K562 (cell line): ENCODE data around the gene SLC24A3. TPM values are rescaled to one million over a fixed set of nuclear protein-coding genes. Genes with fewer than 3 reads are reported as not detected.

Experiments
- ATAC-seq: fragments of 200-7000 bp; cut with Tn5 transposase; 3 replicates; pipeline ENCODE4 v1.9.1; 2020; ENCODE audit warnings: moderate library complexity
- BruUV-seq: library from RNA; stranded (reverse); fragments of 400-500 nt; replicated peaks from 2 replicates; lab custom pipeline; 2021; lab: Mats Ljungman, UMichigan
- CTCF ChIA-PET: fragments of 300-600 bp; formaldehyde crosslinking; extraction: SDS; loops from one replicate; lab custom pipeline; 2021; ENCODE audit warnings: low intra/inter-chr PET ratio; lab: Yijun Ruan, JAX
- POLR2A ChIA-PET: fragments of 300-600, 350-650 bp; sonication (Branson Sonifier 250); formaldehyde crosslinking; extraction: SDS; loops from one replicate; lab custom pipeline; 2021; ENCODE audit warnings: antibody characterized with exemption, inconsistent platforms; lab: Yijun Ruan, JAX
- DNase-seq, 4 experiments: peaks; one replicate each; pipeline versions ENCODE4 v3.0.0 to v3.0.0-alpha.2; 2011 to 2018; ENCODE audit warnings: low spot score in 3 of 4, mixed read lengths in 3 of 4; ENCODE audit errors: extremely low read depth in 1 of 4
- FAIRE-seq: peaks from 2 replicates; lab custom pipeline; 2011; peaks lifted over from hg19 to GRCh38; lab: Jason Lieb, UNC
- H2AFZ ChIP-seq: 2 replicates; pipeline ENCODE4 v1.6.0; 2011; ENCODE audit warnings: low read depth, low read length, control low read depth, inconsistent platforms
- H3K27ac ChIP-seq: fragments of 200-600 bp; 3 replicates; pipeline ENCODE4 v1.8.0; 2011; ENCODE audit warnings: low read depth, mild to moderate bottlenecking, control low read depth, inconsistent platforms, low read length, moderate library complexity, mixed read lengths; ENCODE audit errors: extremely low read depth
- H3K27me3 ChIP-seq, 2 experiments: fragments of 300-600 bp in 1 of 2; 2 replicates in 1 of 2; 3 replicates in 1 of 2; pipeline versions ENCODE4 v1.6.0 to v1.8.0; 2011; ENCODE audit warnings: inconsistent platforms in 2 of 2, low read length in 2 of 2, mild to moderate bottlenecking in 1 of 2, mixed read lengths in 1 of 2, moderate library complexity in 1 of 2; ENCODE audit not compliant: control insufficient read depth in 2 of 2, insufficient read depth in 2 of 2
- H3K36me3 ChIP-seq: fragments of 300-600 bp; 3 replicates; pipeline ENCODE4 v1.8.0; 2011; ENCODE audit warnings: mild to moderate bottlenecking, low read length, inconsistent platforms; ENCODE audit not compliant: control insufficient read depth, insufficient read depth
- H3K4me1 ChIP-seq, 2 experiments: fragments of 200-600 bp in 1 of 2; replicated peaks in 1 of 2; 2 replicates in 1 of 2; 3 replicates in 1 of 2; pipeline versions ENCODE4 v1.5.1 to v1.8.0; 2011; ENCODE audit warnings: inconsistent platforms in 2 of 2, low read length in 2 of 2, mild to moderate bottlenecking in 1 of 2, mixed read lengths in 1 of 2, moderate library complexity in 1 of 2; ENCODE audit not compliant: control insufficient read depth in 2 of 2, insufficient read depth in 2 of 2
- H3K4me2 ChIP-seq: 2 replicates; pipeline ENCODE4 v1.6.1; 2011; ENCODE audit warnings: low read length, control low read depth, inconsistent platforms, mixed read lengths; ENCODE audit not compliant: insufficient read depth
- H3K4me3 ChIP-seq: fragments of 200-600 bp; sonication (generic), shearing (Covaris generic); 2 replicates; pipeline ENCODE4 v1.5.1; 2016; ENCODE audit warnings: control low read depth, inconsistent platforms
- H3K79me2 ChIP-seq: fragments of 200-600 bp; 3 replicates; pipeline ENCODE4 v1.8.0; 2011; ENCODE audit warnings: low read length, inconsistent platforms; ENCODE audit not compliant: control insufficient read depth, insufficient read depth
- H3K9ac ChIP-seq, 2 experiments: 2 replicates each; pipeline versions ENCODE4 v1.6.0 to v1.6.1; 2011; ENCODE audit warnings: low read depth in 2 of 2, low read length in 2 of 2, control low read depth in 1 of 2, inconsistent platforms in 1 of 2, mild to moderate bottlenecking in 1 of 2, mixed read lengths in 1 of 2; ENCODE audit not compliant: insufficient read depth in 1 of 2
- H3K9me1 ChIP-seq: one replicate; pipeline ENCODE4 v1.6.0; 2011; ENCODE audit warnings: inconsistent platforms, mild to moderate bottlenecking, low read length, moderate library complexity; ENCODE audit not compliant: control insufficient read depth, insufficient read depth
- H3K9me3 ChIP-seq: replicated peaks from 2 replicates; pipeline ENCODE4 v1.5.1; 2011; ENCODE audit warnings: low read depth, low read length, inconsistent platforms; ENCODE audit not compliant: control insufficient read depth, insufficient read depth
- H4K20me1 ChIP-seq: replicated peaks from 2 replicates; pipeline ENCODE4 v1.6.1; 2011; ENCODE audit warnings: low read length, inconsistent platforms, mixed read lengths; ENCODE audit not compliant: control insufficient read depth, insufficient read depth
- BRF1 ChIP-seq: IDR thresholded peaks from 3 replicates; pipeline ENCODE4 v1.6.1; 2011; ENCODE audit warnings: borderline replicate concordance, mild to moderate bottlenecking; ENCODE audit not compliant: insufficient read length; ENCODE audit errors: extremely low read depth
- E4F1 ChIP-seq: fragments of 250-450 bp; sonication (Bioruptor Pico); IDR thresholded peaks from 2 replicates; pipeline ENCODE4 v1.5.0; 2021; ENCODE audit warnings: mild to moderate bottlenecking, borderline replicate concordance
- ETV5 ChIP-seq: sonication (generic); formaldehyde crosslinking; IDR thresholded peaks from 2 replicates; pipeline ENCODE4 v1.4.0; 2020; ENCODE audit warnings: low read depth, mild to moderate bottlenecking, missing genetic modification reagents
- GABPB1 ChIP-seq: sonication (generic); formaldehyde crosslinking; IDR thresholded peaks from 2 replicates; pipeline ENCODE4 v1.8.0; 2022; ENCODE audit warnings: mild to moderate bottlenecking, missing genetic modification reagents
- KDM5B ChIP-seq: fragments of 200-600 bp; sonication (generic); IDR thresholded peaks from 2 replicates; pipeline ENCODE4 v1.6.1; 2012; ENCODE audit warnings: low read depth, mild to moderate bottlenecking, moderate library complexity, low read length, control low read depth, inconsistent platforms; ENCODE audit not compliant: insufficient replicate concordance
- MBD2 ChIP-seq: sonication (generic); IDR thresholded peaks from 2 replicates; pipeline ENCODE4 v1.6.1; 2016; ENCODE audit warnings: low read depth, borderline replicate concordance
- MTA1 ChIP-seq: fragments of 450-650 bp; IDR thresholded peaks from 2 replicates; pipeline ENCODE4 v1.6.1; 2017; ENCODE audit warnings: borderline replicate concordance
- PURB ChIP-seq: sonication (generic); formaldehyde crosslinking; IDR thresholded peaks from 2 replicates; pipeline ENCODE4 v1.9.0; 2021; ENCODE audit warnings: low read depth, mild to moderate bottlenecking, missing genetic modification reagents
- STAT5B ChIP-seq: fragments of 250-450 bp; sonication (Bioruptor Pico); IDR thresholded peaks from 2 replicates; pipeline ENCODE4 v1.8.0; 2021; ENCODE audit warnings: mild to moderate bottlenecking, inconsistent platforms
- TAF15 ChIP-seq: fragments of 200-400 bp; formaldehyde crosslinking; IDR thresholded peaks from 2 replicates; pipeline ENCODE4 v1.6.1; 2017; ENCODE audit warnings: mild to moderate bottlenecking, low read depth, low read length, moderate library complexity
- ZNF41 ChIP-seq: fragments of 250-450 bp; sonication (Bioruptor Pico); conservative IDR thresholded peaks from 2 replicates; pipeline ENCODE4 v1.4.0; 2020; ENCODE audit warnings: mild to moderate bottlenecking
- WGBS: fragments of 100-300 bp; shearing (Covaris generic); methylation state at CpG from one replicate; pipeline ENCODE4 v1.1.6; 2016; ENCODE audit warnings: low coverage, mixed read lengths; ENCODE audit not compliant: insufficient coverage; ENCODE audit errors: missing lambda C conversion rate; 5-methylcytosine and 5-hydroxymethylcytosine counted together
- in situ Hi-C: fragments of 300-500 bp; cut with MboI; formaldehyde crosslinking; loops from 4 replicates; pipeline ENCODE4 v1.15.0; 2018; ENCODE audit warnings: inconsistent platforms, mixed read lengths
- intact Hi-C: fragments of 100-400 bp; cut with micrococcal nuclease; formaldehyde crosslinking; loops from 2 replicates; pipeline ENCODE4 v1.14.2; 2022
- polyA plus RNA-seq, 8 experiments: library from polyadenylated mRNA; depleted of rRNA in 4 of 8; stranded (reverse) in 5 of 8; unstranded in 3 of 8; fragments of >200 nt; fragmentation: Nextera tagmentation in 2 of 8; fragmentation: Illumina TruSeq in 1 of 8; extraction: Ambion mirVana in 2 of 8; extraction: Trizol in 1 of 8; gene quantifications; 2 replicates each; pipeline versions ENCODE4 v1.2.1 to v1.2.3, GENCODE V29; 2011 to 2014; ENCODE audit warnings: inconsistent platforms in 1 of 8, missing spikeins in 1 of 8
- total RNA-seq, 7 experiments: library from RNA; depleted of rRNA in 6 of 7; stranded (reverse); fragments of >200 nt in 6 of 7; fragmentation: Illumina TruSeq in 2 of 7; extraction: Trizol in 2 of 7; gene quantifications; 2 replicates each; pipeline versions ENCODE4 v1.2.1 to v1.2.3, GENCODE V29; 2011 to 2021; ENCODE audit warnings: low replicate concordance in 1 of 7

Gene SLC24A3
- total and polyA plus RNA-seq, 9 of the 15 experiments (the other 6 are each of a cell fraction or from before 2014, with no cell fraction given) = not detected

GRCh38 chr20:19231359-19232035 lies 19.1 kb downstream of the SLC24A3 start:
- H3K27ac ChIP-seq = no peak overlapping the region
- FAIRE-seq (no peak), ATAC-seq (no peak), DNase-seq (no peak)
- no peak overlapping the region for H3K4me3 ChIP-seq
- intact Hi-C loops = no loop called here
- H3K36me3 ChIP-seq = no peaks in the 10 kb centered on the region
- no peak overlapping the region for H3K9ac ChIP-seq
- no peaks in the 10 kb centered on the region for H4K20me1 ChIP-seq
- no peaks in the 10 kb centered on the region for H3K27me3 ChIP-seq
- H3K79me2 ChIP-seq = no peaks in the 10 kb centered on the region
- no TSS peak for BruUV-seq
- TF ChIP-seq STAT5B (CRISPR knock-in tag) (no peak), GABPB1 (CRISPR knock-in tag) (no peak)
- H3K9me3 ChIP-seq = no peaks in the 10 kb centered on the region
- no peaks in the 10 kb centered on the region for H3K4me1 ChIP-seq
- no peak overlapping the region for H2AFZ ChIP-seq
- in situ Hi-C loops = no loop called here
- no peak overlapping the region for H3K4me2 ChIP-seq
- CTCF ChIA-PET = no interaction called here
- H3K9me1 ChIP-seq = no peaks in the 10 kb centered on the region
- WGBS = 0% methylated on average over 6 of the region's 6 CpGs
- POLR2A ChIA-PET = no interaction called here

GRCh38 chr20:19232997-19233794 lies 20.8 kb downstream of the SLC24A3 start:
- Histone ChIP-seq H3K27ac (no peak overlapping the region), H3K79me2 (no peaks in the 10 kb centered on the region)
- BruUV-seq = no TSS peak
- TF ChIP-seq BRF1 = no peak
- TF ChIP-seq MTA1 = no peak
- no peak for TF ChIP-seq ETV5
- TF ChIP-seq KDM5B = no peak
- TF ChIP-seq PURB = no peak
- TF ChIP-seq E4F1 (CRISPR knock-in tag) = no peak
- no peak for TF ChIP-seq TAF15
- no peak for TF ChIP-seq ZNF41
- TF ChIP-seq MBD2 = no peak

More at GRCh38 chr20:19232997-19233794, 20.8 kb downstream of the SLC24A3 start:
- Histone ChIP-seq H2AFZ (no peak overlapping the region), H3K27me3 (no peaks in the 10 kb centered on the region), H4K20me1 (no peaks in the 10 kb centered on the region), H3K4me2 (no peak overlapping the region), H3K4me3 (no peak overlapping the region), H3K9me3 (no peaks in the 10 kb centered on the region), H3K9ac (no peak overlapping the region), H3K36me3 (no peaks in the 10 kb centered on the region), H3K9me1 (no peaks in the 10 kb centered on the region), H3K4me1 (no peaks in the 10 kb centered on the region)
- intact Hi-C loops = no loop called here
- CTCF ChIA-PET = no interaction called here
- WGBS = 0% methylated on average over 11 of the region's 12 CpGs
- FAIRE-seq = no peak
- POLR2A ChIA-PET = no interaction called here
- in situ Hi-C loops = no loop called here
- no peak for ATAC-seq
- no peak for DNase-seq
